H1 (cell line): ENCODE results near the gene PRKAR1B. TPM values are rescaled to one million over a fixed set of nuclear protein-coding genes. Genes with fewer than 3 reads are reported as not detected.

Experiments
- polyA plus RNA-seq, 7 experiments: library from polyadenylated mRNA; depleted of rRNA in 3 of 7; stranded (reverse) in 5 of 7; unstranded in 2 of 7; fragments of >200 nt in 5 of 7; fragments of 200-250 nt in 2 of 7; gene quantifications; 1 replicate in 5 of 7; 2 replicates in 1 of 7; 4 replicates in 1 of 7; pipeline versions ENCODE4 v1.2.1 to v1.2.3, GENCODE V29; 2011 to 2013; ENCODE audit warnings: missing spikeins in 2 of 7, mixed read lengths in 2 of 7
- total RNA-seq: library from RNA; stranded (reverse); fragmentation: NEBNext Ultra II Directional; extraction: Animal tissue kit (Norgen Biotek cat#: 25700); gene quantifications from 2 replicates; pipeline ENCODE4 v1.2.1, GENCODE V29; 2021
- TF ChIP-seq, protein P1 (sequence below), 3 experiments: IDR thresholded peaks; 1 replicate in 2 of 3; 2 replicates in 1 of 3; pipeline versions ENCODE4 v1.5.1 to v1.6.1; 2011; ENCODE audit warnings: low read length in 3 of 3, mild to moderate bottlenecking in 3 of 3, inconsistent platforms in 2 of 3, low read depth in 1 of 3, moderate library complexity in 1 of 3; ENCODE audit not compliant: insufficient read depth in 1 of 3; ENCODE audit errors: control extremely low read depth in 1 of 3

Gene PRKAR1B
- total and polyA plus RNA-seq, 2 of the 8 experiments (the other 6 are each of a cell fraction or from before 2014, with no cell fraction given) = 12.3 to 55.7 TPM

- TF ChIP-seq, protein P1, sequence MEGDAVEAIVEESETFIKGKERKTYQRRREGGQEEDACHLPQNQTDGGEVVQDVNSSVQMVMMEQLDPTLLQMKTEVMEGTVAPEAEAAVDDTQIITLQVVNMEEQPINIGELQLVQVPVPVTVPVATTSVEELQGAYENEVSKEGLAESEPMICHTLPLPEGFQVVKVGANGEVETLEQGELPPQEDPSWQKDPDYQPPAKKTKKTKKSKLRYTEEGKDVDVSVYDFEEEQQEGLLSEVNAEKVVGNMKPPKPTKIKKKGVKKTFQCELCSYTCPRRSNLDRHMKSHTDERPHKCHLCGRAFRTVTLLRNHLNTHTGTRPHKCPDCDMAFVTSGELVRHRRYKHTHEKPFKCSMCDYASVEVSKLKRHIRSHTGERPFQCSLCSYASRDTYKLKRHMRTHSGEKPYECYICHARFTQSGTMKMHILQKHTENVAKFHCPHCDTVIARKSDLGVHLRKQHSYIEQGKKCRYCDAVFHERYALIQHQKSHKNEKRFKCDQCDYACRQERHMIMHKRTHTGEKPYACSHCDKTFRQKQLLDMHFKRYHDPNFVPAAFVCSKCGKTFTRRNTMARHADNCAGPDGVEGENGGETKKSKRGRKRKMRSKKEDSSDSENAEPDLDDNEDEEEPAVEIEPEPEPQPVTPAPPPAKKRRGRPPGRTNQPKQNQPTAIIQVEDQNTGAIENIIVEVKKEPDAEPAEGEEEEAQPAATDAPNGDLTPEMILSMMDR (IDR thresholded peaks at IDR 0.05; ENCODE audit: control extremely low read depth in 1 of 3, insufficient read depth in 1 of 3, low read depth in 1 of 3, low read length in 3 of 3) = no peak
- TF ChIP-seq, all 59 proteins: peak for 0
Observed at GRCh38 chr7:561631-562373, 165.3 kb downstream of the PRKAR1B start (continued).
